ENCODE results near the gene ERBB4.

The ERBB4 gene

GRCh38 chr2:212423089-212423488 is 115.5 kb downstream of the ERBB4 start:
- no peaks in the 10 kb centered on the region for H3K9me3 ChIP-seq (ENCODE audit: control insufficient read depth, low read length)
- H3K4me3 ChIP-seq (ENCODE audit: low read length) = no peak overlapping the region
- H3K27me3 ChIP-seq (ENCODE audit: control insufficient read depth, insufficient read depth, low read length) = no peaks in the 10 kb centered on the region
- no peaks in the 10 kb centered on the region for H3K4me1 ChIP-seq (ENCODE audit: control insufficient read depth, insufficient read depth, low read length)
- H3K36me3 ChIP-seq (ENCODE audit: control insufficient read depth, insufficient read depth, low read length) = no peaks in the 10 kb centered on the region
- no peak overlapping the region for H3K9ac ChIP-seq (ENCODE audit: low read length)

GRCh38 chr2:212421556-212422334 is 116.9 kb downstream of the ERBB4 start:
- H3K4me3 ChIP-seq (ENCODE audit: low read length) = no peak overlapping the region
- no peaks in the 10 kb centered on the region for H3K9me3 ChIP-seq (ENCODE audit: control insufficient read depth, low read length)
- H3K4me1 ChIP-seq (ENCODE audit: control insufficient read depth, insufficient read depth, low read length) = no peaks in the 10 kb centered on the region
- H3K36me3 ChIP-seq (ENCODE audit: control insufficient read depth, insufficient read depth, low read length) = no peaks in the 10 kb centered on the region
- no peak overlapping the region for H3K9ac ChIP-seq (ENCODE audit: low read length)
- H3K27me3 ChIP-seq (ENCODE audit: control insufficient read depth, insufficient read depth, low read length) = no peaks in the 10 kb centered on the region

GRCh38 chr2:212416086-212416485 is 122.5 kb downstream of the ERBB4 start:
- Histone ChIP-seq H3K36me3 (ENCODE audit: control insufficient read depth, insufficient read depth, low read length) (no peaks in the 10 kb centered on the region), H3K9ac (ENCODE audit: low read length) (no peak overlapping the region), H3K4me1 (ENCODE audit: control insufficient read depth, insufficient read depth, low read length) (no peaks in the 10 kb centered on the region)

GRCh38 chr2:212414767-212415211 is 123.8 kb downstream of the ERBB4 start:
- Histone ChIP-seq H3K4me1 (ENCODE audit: control insufficient read depth, insufficient read depth, low read length) (no peaks in the 10 kb centered on the region), H3K4me3 (ENCODE audit: low read length) (no peak overlapping the region), H3K9ac (ENCODE audit: low read length) (no peak overlapping the region)

More at GRCh38 chr2:212416086-212416485, 122.5 kb downstream of the ERBB4 start:
- H3K4me3 ChIP-seq (ENCODE audit: low read length) = no peak overlapping the region
- no peaks in the 10 kb centered on the region for H3K27me3 ChIP-seq (ENCODE audit: control insufficient read depth, insufficient read depth, low read length)
- no peaks in the 10 kb centered on the region for H3K9me3 ChIP-seq (ENCODE audit: control insufficient read depth, low read length)

GRCh38 chr2:212409560-212409959 is 129.0 kb downstream of the ERBB4 start:
- H3K4me3 ChIP-seq (ENCODE audit: low read length) = no peak overlapping the region
- no peaks in the 10 kb centered on the region for H3K27me3 ChIP-seq (ENCODE audit: control insufficient read depth, insufficient read depth, low read length)

More at GRCh38 chr2:212414767-212415211, 123.8 kb downstream of the ERBB4 start:
- Histone ChIP-seq H3K27me3 (ENCODE audit: control insufficient read depth, insufficient read depth, low read length) (no peaks in the 10 kb centered on the region), H3K36me3 (ENCODE audit: control insufficient read depth, insufficient read depth, low read length) (no peaks in the 10 kb centered on the region), H3K9me3 (ENCODE audit: control insufficient read depth, low read length) (no peaks in the 10 kb centered on the region)

GRCh38 chr2:212408524-212408923 is 130.1 kb downstream of the ERBB4 start:
- Histone ChIP-seq H3K4me3 (ENCODE audit: low read length) (no peak overlapping the region), H3K9me3 (ENCODE audit: control insufficient read depth, low read length) (no peaks in the 10 kb centered on the region), H3K27me3 (ENCODE audit: control insufficient read depth, insufficient read depth, low read length) (no peaks in the 10 kb centered on the region), H3K4me1 (ENCODE audit: control insufficient read depth, insufficient read depth, low read length) (no peaks in the 10 kb centered on the region), H3K36me3 (ENCODE audit: control insufficient read depth, insufficient read depth, low read length) (no peaks in the 10 kb centered on the region), H3K9ac (ENCODE audit: low read length) (no peak overlapping the region)

More at GRCh38 chr2:212409560-212409959, 129.0 kb downstream of the ERBB4 start:
- no peak overlapping the region for H3K9ac ChIP-seq (ENCODE audit: low read length)
- H3K4me1 ChIP-seq (ENCODE audit: control insufficient read depth, insufficient read depth, low read length) = no peaks in the 10 kb centered on the region
- no peaks in the 10 kb centered on the region for H3K36me3 ChIP-seq (ENCODE audit: control insufficient read depth, insufficient read depth, low read length)
- H3K9me3 ChIP-seq (ENCODE audit: control insufficient read depth, low read length) = no peaks in the 10 kb centered on the region

- no peaks in the 10 kb centered on the region for H3K27me3 ChIP-seq (ENCODE audit: control insufficient read depth, insufficient read depth, low read length)
Measured at GRCh38 chr2:212406716-212407115, 131.9 kb downstream of the ERBB4 start.

GRCh38 chr2:212402316-212402715 is 136.3 kb downstream of the ERBB4 start:
- Histone ChIP-seq H3K4me3 (ENCODE audit: low read length) (no peak overlapping the region), H3K4me1 (ENCODE audit: control insufficient read depth, insufficient read depth, low read length) (no peaks in the 10 kb centered on the region), H3K9ac (ENCODE audit: low read length) (no peak overlapping the region), H3K36me3 (ENCODE audit: control insufficient read depth, insufficient read depth, low read length) (no peaks in the 10 kb centered on the region), H3K27me3 (ENCODE audit: control insufficient read depth, insufficient read depth, low read length) (no peaks in the 10 kb centered on the region), H3K9me3 (ENCODE audit: control insufficient read depth, low read length) (no peaks in the 10 kb centered on the region)

More at GRCh38 chr2:212406716-212407115, 131.9 kb downstream of the ERBB4 start:
- H3K9me3 ChIP-seq (ENCODE audit: control insufficient read depth, low read length) = no peaks in the 10 kb centered on the region
- H3K4me3 ChIP-seq (ENCODE audit: low read length) = no peak overlapping the region
- no peaks in the 10 kb centered on the region for H3K4me1 ChIP-seq (ENCODE audit: control insufficient read depth, insufficient read depth, low read length)
- no peak overlapping the region for H3K9ac ChIP-seq (ENCODE audit: low read length)
- H3K36me3 ChIP-seq (ENCODE audit: control insufficient read depth, insufficient read depth, low read length) = no peaks in the 10 kb centered on the region

- H3K27me3 ChIP-seq (ENCODE audit: control insufficient read depth, insufficient read depth, low read length) = no peaks in the 10 kb centered on the region
- no peak overlapping the region for H3K9ac ChIP-seq (ENCODE audit: low read length)
- no peaks in the 10 kb centered on the region for H3K9me3 ChIP-seq (ENCODE audit: control insufficient read depth, low read length)
- no peak overlapping the region for H3K4me3 ChIP-seq (ENCODE audit: low read length)
- no peaks in the 10 kb centered on the region for H3K36me3 ChIP-seq (ENCODE audit: control insufficient read depth, insufficient read depth, low read length)
- H3K4me1 ChIP-seq (ENCODE audit: control insufficient read depth, insufficient read depth, low read length) = no peaks in the 10 kb centered on the region
Measured at GRCh38 chr2:212398316-212398715, 140.3 kb downstream of the ERBB4 start.

- Histone ChIP-seq H3K4me3 (ENCODE audit: low read length) (no peak overlapping the region), H3K9me3 (ENCODE audit: control insufficient read depth, low read length) (no peaks in the 10 kb centered on the region), H3K27me3 (ENCODE audit: control insufficient read depth, insufficient read depth, low read length) (no peaks in the 10 kb centered on the region), H3K36me3 (ENCODE audit: control insufficient read depth, insufficient read depth, low read length) (no peaks in the 10 kb centered on the region), H3K4me1 (ENCODE audit: control insufficient read depth, insufficient read depth, low read length) (no peaks in the 10 kb centered on the region), H3K9ac (ENCODE audit: low read length) (no peak overlapping the region)
Measured at GRCh38 chr2:212392544-212392943, 146.1 kb downstream of the ERBB4 start.

- Histone ChIP-seq H3K9me3 (ENCODE audit: control insufficient read depth, low read length) (no peaks in the 10 kb centered on the region), H3K4me3 (ENCODE audit: low read length) (no peak overlapping the region), H3K27me3 (ENCODE audit: control insufficient read depth, insufficient read depth, low read length) (no peaks in the 10 kb centered on the region), H3K4me1 (ENCODE audit: control insufficient read depth, insufficient read depth, low read length) (no peaks in the 10 kb centered on the region), H3K36me3 (ENCODE audit: control insufficient read depth, insufficient read depth, low read length) (no peaks in the 10 kb centered on the region), H3K9ac (ENCODE audit: low read length) (no peak overlapping the region)
Measured at GRCh38 chr2:212392043-212392442, 146.6 kb downstream of the ERBB4 start.

GRCh38 chr2:212387146-212387545 is 151.5 kb downstream of the ERBB4 start:
- Histone ChIP-seq H3K36me3 (ENCODE audit: control insufficient read depth, insufficient read depth, low read length) (no peaks in the 10 kb centered on the region), H3K9ac (ENCODE audit: low read length) (no peak overlapping the region), H3K9me3 (ENCODE audit: control insufficient read depth, low read length) (no peaks in the 10 kb centered on the region), H3K4me3 (ENCODE audit: low read length) (no peak overlapping the region), H3K27me3 (ENCODE audit: control insufficient read depth, insufficient read depth, low read length) (no peaks in the 10 kb centered on the region), H3K4me1 (ENCODE audit: control insufficient read depth, insufficient read depth, low read length) (no peaks in the 10 kb centered on the region)
